Fibroblast of lung (primary cell): ENCODE results near the gene LCN2. TPM values are rescaled to one million over a fixed set of nuclear protein-coding genes. Genes with fewer than 3 reads are reported as not detected.
A peak's percentile ranks its signal among the peaks of the same experiment; 100 is the strongest.

Source experiments
- DNase-seq, 2 donors: peaks; one replicate each; pipeline versions ENCODE4 v3.0.0 to v3.0.0-alpha.2; 2010; ENCODE audit warnings: low read depth in 2 of 2
- H2AFZ ChIP-seq: 2 replicates; pipeline ENCODE4 v1.5.1; 2012; ENCODE audit warnings: low read length, control low read depth, inconsistent platforms
- H3K27ac ChIP-seq: 2 replicates; pipeline ENCODE4 v1.5.1; 2011; ENCODE audit warnings: low read length, control low read depth; ENCODE audit not compliant: insufficient read depth
- H3K27me3 ChIP-seq: 2 replicates; pipeline ENCODE4 v1.5.1; 2011; ENCODE audit warnings: mild to moderate bottlenecking, low read length; ENCODE audit not compliant: control insufficient read depth, insufficient read depth
- H3K36me3 ChIP-seq: 2 replicates; pipeline ENCODE4 v1.5.1; 2011; ENCODE audit warnings: low read length; ENCODE audit not compliant: control insufficient read depth, insufficient read depth
- H3K4me1 ChIP-seq: 2 replicates; pipeline ENCODE4 v1.5.1; 2011; ENCODE audit warnings: low read length; ENCODE audit not compliant: control insufficient read depth, insufficient read depth; ENCODE audit errors: extremely low read depth
- H3K4me2 ChIP-seq: 2 replicates; pipeline ENCODE4 v1.5.1; 2011; ENCODE audit warnings: low read length, control low read depth; ENCODE audit not compliant: insufficient read depth; ENCODE audit errors: extremely low read depth
- H3K4me3 ChIP-seq, 4 experiments: fragments of 200-600 bp in 1 of 4; sonication (generic) in 1 of 4; replicated peaks in 1 of 4; 2 replicates each; pipeline ENCODE4 v1.5.1; 2011 to 2016; ENCODE audit warnings: low read length in 4 of 4, low read depth in 3 of 4, mild to moderate bottlenecking in 3 of 4, control low read depth in 2 of 4, inconsistent platforms in 1 of 4, mixed read lengths in 1 of 4; ENCODE audit not compliant: insufficient read depth in 1 of 4; ENCODE audit errors: control extremely low read depth in 1 of 4
- H3K79me2 ChIP-seq: 2 replicates; pipeline ENCODE4 v1.5.1; 2012; ENCODE audit warnings: mild to moderate bottlenecking, low read length, inconsistent platforms; ENCODE audit not compliant: control insufficient read depth, insufficient read depth
- H3K9ac ChIP-seq: 2 replicates; pipeline ENCODE4 v1.5.1; 2011; ENCODE audit warnings: mild to moderate bottlenecking, low read length, control low read depth; ENCODE audit not compliant: insufficient read depth
- H3K9me3 ChIP-seq: 2 replicates; pipeline ENCODE4 v1.5.1; 2012; ENCODE audit warnings: low read depth, low read length; ENCODE audit not compliant: control insufficient read depth, insufficient read depth
- H4K20me1 ChIP-seq: 2 replicates; pipeline ENCODE4 v1.5.1; 2011; ENCODE audit warnings: low read length; ENCODE audit not compliant: control insufficient read depth, insufficient read depth; ENCODE audit errors: extremely low read depth
- EZH2 ChIP-seq: IDR thresholded peaks from 2 replicates; pipeline ENCODE4 v1.5.1; 2012; ENCODE audit warnings: low read length, control low read depth, mild to moderate bottlenecking; ENCODE audit errors: missing control alignments
- polyA plus RNA-seq, 2 donors: library from polyadenylated mRNA; depleted of rRNA in 1 of 2; stranded (reverse) in 1 of 2; unstranded in 1 of 2; fragments of >200 nt; gene quantifications; 2 replicates each; pipeline ENCODE4 v1.2.1, GENCODE V29; 2011 to 2012; ENCODE audit warnings: missing spikeins in 1 of 2
- total RNA-seq: library from RNA; depleted of rRNA; stranded (reverse); fragments of >200 nt; gene quantifications from 2 replicates; pipeline ENCODE4 v1.2.1, GENCODE V29; 2014
- TF ChIP-seq, protein P1 (sequence below), 2 donors: IDR thresholded peaks in 1 of 2; conservative IDR thresholded peaks in 1 of 2; 1 replicate in 1 of 2; 2 replicates in 1 of 2; pipeline ENCODE4 v1.5.1; 2011 to 2012; ENCODE audit warnings: low read length in 2 of 2, control low read depth in 1 of 2, inconsistent platforms in 1 of 2, low read depth in 1 of 2, mild to moderate bottlenecking in 1 of 2

The LCN2 gene
- total and polyA plus RNA-seq, 2 donors (not counting 1 experiment from before 2014, with no cell fraction given): not detected

DNA sequence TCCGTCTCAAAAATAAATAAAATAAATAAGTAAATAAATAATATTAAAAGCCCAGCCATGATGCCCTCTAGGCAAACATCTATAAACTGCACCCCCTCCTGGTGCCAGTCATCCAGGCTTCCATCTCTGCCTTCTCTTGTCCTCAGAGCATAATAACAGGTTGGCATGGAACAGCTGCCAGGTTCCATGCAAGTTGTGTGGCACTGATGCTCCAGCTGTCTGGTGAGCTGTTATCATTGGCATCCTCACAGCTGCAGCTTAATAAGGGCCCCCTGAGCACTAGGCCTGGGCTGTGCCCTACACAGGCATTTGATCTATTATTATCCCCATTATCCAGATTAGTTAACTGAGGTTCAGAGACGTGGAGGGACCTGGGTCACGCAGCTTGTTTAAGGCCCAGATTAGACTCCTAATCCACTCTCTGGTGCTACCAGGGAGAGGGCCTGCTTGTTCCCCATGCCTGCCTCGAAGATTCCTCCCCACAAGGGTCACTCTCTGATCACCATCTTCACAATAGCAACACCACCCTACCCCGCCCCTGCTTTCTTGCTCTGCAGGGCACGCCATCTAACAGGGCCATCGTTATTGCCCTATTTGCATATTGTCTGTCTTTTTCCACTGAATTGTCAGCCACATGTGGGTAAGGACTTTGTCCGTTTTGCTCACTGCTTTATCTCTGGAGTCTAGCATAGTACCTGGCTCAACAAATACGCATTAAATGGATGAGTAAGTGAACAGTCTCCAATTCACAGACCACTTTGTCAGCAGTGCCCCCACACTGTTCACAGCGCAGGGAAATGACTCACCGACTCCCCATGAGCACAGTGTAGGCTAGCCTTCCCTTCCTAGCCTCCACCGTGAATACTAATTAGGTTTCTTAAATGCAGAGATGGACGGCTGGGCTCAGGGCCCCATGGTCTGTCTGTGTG is 52.5 kb downstream of the LCN2 start:
- Histone ChIP-seq H2AFZ (no peak overlapping the region), H3K79me2 (no peaks in the 10 kb centered on the region), H3K4me2 (no peak overlapping the region), H3K4me1 (no peaks in the 10 kb centered on the region), H3K4me3 (no peak overlapping the region), H3K27ac (no peak overlapping the region), H3K27me3 (no peaks in the 10 kb centered on the region), H4K20me1 (no peaks in the 10 kb centered on the region), H3K9me3 (no peaks in the 10 kb centered on the region), H3K36me3 (no peaks in the 10 kb centered on the region), H3K9ac (no peak overlapping the region)
- peak in 1 of 2 donors; percentile 83 for DNase-seq
- no peak for TF ChIP-seq EZH2
- TF ChIP-seq, protein P1, sequence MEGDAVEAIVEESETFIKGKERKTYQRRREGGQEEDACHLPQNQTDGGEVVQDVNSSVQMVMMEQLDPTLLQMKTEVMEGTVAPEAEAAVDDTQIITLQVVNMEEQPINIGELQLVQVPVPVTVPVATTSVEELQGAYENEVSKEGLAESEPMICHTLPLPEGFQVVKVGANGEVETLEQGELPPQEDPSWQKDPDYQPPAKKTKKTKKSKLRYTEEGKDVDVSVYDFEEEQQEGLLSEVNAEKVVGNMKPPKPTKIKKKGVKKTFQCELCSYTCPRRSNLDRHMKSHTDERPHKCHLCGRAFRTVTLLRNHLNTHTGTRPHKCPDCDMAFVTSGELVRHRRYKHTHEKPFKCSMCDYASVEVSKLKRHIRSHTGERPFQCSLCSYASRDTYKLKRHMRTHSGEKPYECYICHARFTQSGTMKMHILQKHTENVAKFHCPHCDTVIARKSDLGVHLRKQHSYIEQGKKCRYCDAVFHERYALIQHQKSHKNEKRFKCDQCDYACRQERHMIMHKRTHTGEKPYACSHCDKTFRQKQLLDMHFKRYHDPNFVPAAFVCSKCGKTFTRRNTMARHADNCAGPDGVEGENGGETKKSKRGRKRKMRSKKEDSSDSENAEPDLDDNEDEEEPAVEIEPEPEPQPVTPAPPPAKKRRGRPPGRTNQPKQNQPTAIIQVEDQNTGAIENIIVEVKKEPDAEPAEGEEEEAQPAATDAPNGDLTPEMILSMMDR (conservative IDR thresholded peaks at IDR 0.05 in 1 of 2, IDR thresholded peaks at IDR 0.05 in 1 of 2; ENCODE audit: low read depth in 1 of 2, low read length in 2 of 2): no peak

DNA sequence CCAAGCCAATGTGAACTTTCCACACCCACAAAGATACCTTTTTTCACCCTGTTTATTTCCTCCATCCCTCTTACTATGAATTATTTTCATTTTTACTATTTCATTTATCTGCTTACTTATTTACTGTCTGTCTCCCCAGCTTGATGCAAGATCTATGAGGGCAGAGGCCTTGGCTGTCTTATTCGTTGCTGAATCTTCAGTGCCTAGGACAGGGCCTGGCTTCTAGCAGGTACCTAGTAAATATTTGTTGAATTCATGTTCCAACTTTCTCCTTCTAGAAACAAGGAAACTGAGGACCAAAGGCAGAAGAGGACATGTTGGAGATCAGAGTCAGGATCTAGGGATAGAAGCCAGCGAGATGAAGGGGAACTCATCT is 53.4 kb downstream of the LCN2 start:
- no peak for TF ChIP-seq EZH2
- TF ChIP-seq, protein P1 (conservative IDR thresholded peaks at IDR 0.05 in 1 of 2, IDR thresholded peaks at IDR 0.05 in 1 of 2; ENCODE audit: low read depth in 1 of 2, low read length in 2 of 2): no peak
- peak overlapping the region in 1 of 4 experiments; percentile 29 for H3K4me3 ChIP-seq
- H2AFZ ChIP-seq: no peak overlapping the region
- no peaks in the 10 kb centered on the region for H4K20me1 ChIP-seq
- no peaks in the 10 kb centered on the region for H3K79me2 ChIP-seq
- H3K36me3 ChIP-seq: no peaks in the 10 kb centered on the region
- H3K27ac ChIP-seq: no peak overlapping the region
- no peak for DNase-seq
- no peak overlapping the region for H3K4me2 ChIP-seq
- H3K9ac ChIP-seq: no peak overlapping the region
- no peaks in the 10 kb centered on the region for H3K27me3 ChIP-seq
- H3K4me1 ChIP-seq: no peaks in the 10 kb centered on the region
- H3K9me3 ChIP-seq: no peaks in the 10 kb centered on the region

Other genes with a start within 250 kb of the LCN2 start
- 60.9 and 69.5 TPM in 2 replicates for gene ST6GALNAC6, start 249.8 kb upstream of the LCN2 start, total RNA-seq
- 53.3 and 56.0 TPM in 2 replicates for gene ST6GALNAC6, start 249.8 kb upstream of the LCN2 start, polyA plus RNA-seq
- 28.1 and 32.6 TPM in 2 replicates for gene ST6GALNAC4, start 232.4 kb upstream of the LCN2 start, total RNA-seq
- gene ST6GALNAC4, start 232.4 kb upstream of the LCN2 start, polyA plus RNA-seq: 16.4 and 18.4 TPM in 2 replicates
- gene PIP5KL1, start 218.7 kb upstream of the LCN2 start, total RNA-seq: 0.77 and 2.5 TPM in 2 replicates
- 0.84 and 1.9 TPM in 2 replicates for gene PIP5KL1, start 218.7 kb upstream of the LCN2 start, polyA plus RNA-seq
- gene DPM2, start 211.6 kb upstream of the LCN2 start, total RNA-seq: 8.5 and 11.7 TPM in 2 replicates
- 24.1 and 36.2 TPM in 2 replicates for gene DPM2, start 211.6 kb upstream of the LCN2 start, polyA plus RNA-seq
- gene EEIG1, start 168.5 kb upstream of the LCN2 start, total RNA-seq: 7.2 and 13.2 TPM in 2 replicates
- 12.8 and 21.4 TPM in 2 replicates for gene EEIG1, start 168.5 kb upstream of the LCN2 start, polyA plus RNA-seq
- 12.6 and 13.2 TPM in 2 replicates for gene NAIF1, start 82.1 kb upstream of the LCN2 start, total RNA-seq
- 5.5 and 7.1 TPM in 2 replicates for gene NAIF1, start 82.1 kb upstream of the LCN2 start, polyA plus RNA-seq
- gene SLC25A25, start 81.2 kb upstream of the LCN2 start, total RNA-seq: 24.1 and 30.7 TPM in 2 replicates
- gene SLC25A25, start 81.2 kb upstream of the LCN2 start, polyA plus RNA-seq: 11.2 and 14.0 TPM in 2 replicates
- 57.3 and 57.6 TPM in 2 replicates for gene PTGES2, start 21.7 kb upstream of the LCN2 start, total RNA-seq
- 44.8 and 60.7 TPM in 2 replicates for gene PTGES2, start 21.7 kb upstream of the LCN2 start, polyA plus RNA-seq
- gene BBLN, start 10.8 kb downstream of the LCN2 start, total RNA-seq: 22.1 and 29.4 TPM in 2 replicates
- gene BBLN, start 10.8 kb downstream of the LCN2 start, polyA plus RNA-seq: 23.8 TPM in 2 replicates
- gene CIZ1, start 42.1 kb downstream of the LCN2 start, total RNA-seq: 21.3 and 27.2 TPM in 2 replicates
- gene CIZ1, start 42.1 kb downstream of the LCN2 start, polyA plus RNA-seq: 26.1 and 48.4 TPM in 2 replicates
- gene DNM1, start 53.9 kb downstream of the LCN2 start, total RNA-seq: 11.8 and 30.4 TPM in 2 replicates
- gene DNM1, start 53.9 kb downstream of the LCN2 start, polyA plus RNA-seq: 3.7 and 11.6 TPM in 2 replicates
- gene GOLGA2, start 126.6 kb downstream of the LCN2 start, total RNA-seq: 96.0 and 118 TPM in 2 replicates
- 107 and 126 TPM in 2 replicates for gene GOLGA2, start 126.6 kb downstream of the LCN2 start, polyA plus RNA-seq
- gene SWI5, start 126.8 kb downstream of the LCN2 start, total RNA-seq: 35.4 and 35.7 TPM in 2 replicates
- 46.7 and 62.6 TPM in 2 replicates for gene SWI5, start 126.8 kb downstream of the LCN2 start, polyA plus RNA-seq
- gene TRUB2, start 173.0 kb downstream of the LCN2 start, total RNA-seq: 18.7 and 22.6 TPM in 2 replicates
- 10.4 and 13.7 TPM in 2 replicates for gene TRUB2, start 173.0 kb downstream of the LCN2 start, polyA plus RNA-seq
- 11.2 and 12.6 TPM in 2 replicates for gene COQ4, start 173.4 kb downstream of the LCN2 start, total RNA-seq
- gene COQ4, start 173.4 kb downstream of the LCN2 start, polyA plus RNA-seq: 18.3 and 18.7 TPM in 2 replicates
- gene SLC27A4, start 191.1 kb downstream of the LCN2 start, total RNA-seq: 11.7 and 11.8 TPM in 2 replicates
- 10.3 and 13.3 TPM in 2 replicates for gene SLC27A4, start 191.1 kb downstream of the LCN2 start, polyA plus RNA-seq
- 23.6 and 28.6 TPM in 2 replicates for gene URM1, start 221.9 kb downstream of the LCN2 start, total RNA-seq
- 35.3 and 43.3 TPM in 2 replicates for gene URM1, start 221.9 kb downstream of the LCN2 start, polyA plus RNA-seq